ENCODE measurements around the gene RNF145. TPM values are rescaled to one million over a fixed set of nuclear protein-coding genes. Genes with fewer than 3 reads are reported as not detected.

The RNF145 gene
- total RNA-seq, 1 experiment from 2014 or later: 122 TPM

DNA sequence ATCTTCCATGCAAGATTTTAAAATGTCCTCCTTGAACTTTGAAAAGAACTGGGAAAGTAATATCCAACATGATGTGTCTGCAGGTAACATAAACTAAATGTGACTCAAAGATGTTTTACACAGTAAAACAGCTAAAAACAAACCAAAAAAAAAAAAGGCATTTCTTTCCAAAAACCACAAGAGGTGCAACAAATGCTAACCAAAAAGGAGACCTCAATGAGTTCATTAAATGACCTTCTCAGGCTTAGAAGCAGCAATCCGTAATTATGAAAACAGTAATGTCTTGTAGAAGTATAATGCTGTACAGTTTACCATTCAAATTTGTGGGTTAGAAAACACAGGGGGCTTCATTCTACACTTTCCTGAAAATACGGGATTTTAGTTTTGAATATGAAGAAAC, 2.5 kb downstream of the RNF145 start:
- Mint-ChIP-seq H3K4me3 (ENCODE audit: unreplicated experiment) (peak overlapping the region; percentile 97), H3K36me3 (ENCODE audit: insufficient read depth, unreplicated experiment) (peaks cover 70% of the 10 kb centered on the region), H3K27me3 (ENCODE audit: insufficient read depth, unreplicated experiment) (no peaks in the 10 kb centered on the region), H3K9me3 (ENCODE audit: unreplicated experiment) (no peaks in the 10 kb centered on the region), H3K4me1 (ENCODE audit: insufficient read depth, unreplicated experiment) (peaks cover 44% of the 10 kb centered on the region), H3K27ac (ENCODE audit: low read depth, unreplicated experiment) (peak overlapping the region; percentile 99)
- ChIA-PET POLR2A (interaction anchor here (0.6 to 13.7 kb wide), 18 partner anchors 9 to 1123 kb away, joined by 3 to 650 read pairs (median 20); partner anchors contain the start of gene UBLCP1), CTCF (interaction anchor here (0.6 to 5.3 kb wide), 9 partner anchors 9 to 1139 kb away, joined by 3 to 24 read pairs (median 3); no protein-coding TSS in a partner anchor)
- no TSS peak for BruUV-seq (replicated peaks)
- TF ChIP-seq, protein P1, sequence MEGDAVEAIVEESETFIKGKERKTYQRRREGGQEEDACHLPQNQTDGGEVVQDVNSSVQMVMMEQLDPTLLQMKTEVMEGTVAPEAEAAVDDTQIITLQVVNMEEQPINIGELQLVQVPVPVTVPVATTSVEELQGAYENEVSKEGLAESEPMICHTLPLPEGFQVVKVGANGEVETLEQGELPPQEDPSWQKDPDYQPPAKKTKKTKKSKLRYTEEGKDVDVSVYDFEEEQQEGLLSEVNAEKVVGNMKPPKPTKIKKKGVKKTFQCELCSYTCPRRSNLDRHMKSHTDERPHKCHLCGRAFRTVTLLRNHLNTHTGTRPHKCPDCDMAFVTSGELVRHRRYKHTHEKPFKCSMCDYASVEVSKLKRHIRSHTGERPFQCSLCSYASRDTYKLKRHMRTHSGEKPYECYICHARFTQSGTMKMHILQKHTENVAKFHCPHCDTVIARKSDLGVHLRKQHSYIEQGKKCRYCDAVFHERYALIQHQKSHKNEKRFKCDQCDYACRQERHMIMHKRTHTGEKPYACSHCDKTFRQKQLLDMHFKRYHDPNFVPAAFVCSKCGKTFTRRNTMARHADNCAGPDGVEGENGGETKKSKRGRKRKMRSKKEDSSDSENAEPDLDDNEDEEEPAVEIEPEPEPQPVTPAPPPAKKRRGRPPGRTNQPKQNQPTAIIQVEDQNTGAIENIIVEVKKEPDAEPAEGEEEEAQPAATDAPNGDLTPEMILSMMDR (IDR thresholded peaks at IDR 0.05; ENCODE audit: unreplicated experiment): no peak
- intact Hi-C loops (cut with micrococcal nuclease): loop anchor here (1.0 kb wide), 2 partner anchors 28 to 51 kb away; no protein-coding TSS in a partner anchor
- DNase-seq (ENCODE audit: unreplicated experiment): no peak

DNA sequence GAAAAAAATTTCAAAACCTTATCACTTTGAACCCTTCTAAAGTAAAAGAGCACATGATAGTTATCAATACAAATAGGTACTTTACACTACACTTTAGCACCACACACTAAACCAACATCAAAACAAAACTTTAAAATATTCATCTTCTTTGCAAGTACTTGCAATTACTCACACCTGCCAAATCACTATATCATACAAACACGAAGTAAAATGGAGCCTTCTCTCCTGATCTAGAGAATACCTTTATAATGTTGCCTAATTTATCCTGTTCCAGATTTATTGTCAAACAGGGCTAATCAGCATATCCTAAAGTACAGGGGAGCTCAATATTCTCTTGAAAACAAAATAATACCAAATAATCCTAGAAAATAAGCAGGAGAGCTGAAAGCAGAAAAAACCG, 3.0 kb downstream of the RNF145 start:
- ChIA-PET POLR2A (interaction anchor here (0.7 to 13.7 kb wide), 17 partner anchors 8 to 135 kb away, joined by 3 to 650 read pairs (median 14); partner anchors contain the start of gene UBLCP1), CTCF (interaction anchor here (0.6 to 5.3 kb wide), 10 partner anchors 9 to 61 kb away, joined by 3 to 24 read pairs (median 3); no protein-coding TSS in a partner anchor)
- H3K9me3 Mint-ChIP-seq (ENCODE audit: unreplicated experiment): no peaks in the 10 kb centered on the region
- peaks cover 75% of the 10 kb centered on the region for H3K36me3 Mint-ChIP-seq (ENCODE audit: insufficient read depth, unreplicated experiment)
- H3K4me3 Mint-ChIP-seq (ENCODE audit: unreplicated experiment): peak overlapping the region; percentile 97
- intact Hi-C loops (cut with micrococcal nuclease): no loop called here
- H3K27me3 Mint-ChIP-seq (ENCODE audit: insufficient read depth, unreplicated experiment): no peaks in the 10 kb centered on the region
- peak overlapping the region; percentile 99 for H3K27ac Mint-ChIP-seq (ENCODE audit: low read depth, unreplicated experiment)
- TF ChIP-seq, protein P1 (IDR thresholded peaks at IDR 0.05; ENCODE audit: unreplicated experiment): no peak
- DNase-seq (ENCODE audit: unreplicated experiment): no peak
- BruUV-seq (replicated peaks): no TSS peak
- H3K4me1 Mint-ChIP-seq (ENCODE audit: insufficient read depth, unreplicated experiment): peaks cover 44% of the 10 kb centered on the region

DNA sequence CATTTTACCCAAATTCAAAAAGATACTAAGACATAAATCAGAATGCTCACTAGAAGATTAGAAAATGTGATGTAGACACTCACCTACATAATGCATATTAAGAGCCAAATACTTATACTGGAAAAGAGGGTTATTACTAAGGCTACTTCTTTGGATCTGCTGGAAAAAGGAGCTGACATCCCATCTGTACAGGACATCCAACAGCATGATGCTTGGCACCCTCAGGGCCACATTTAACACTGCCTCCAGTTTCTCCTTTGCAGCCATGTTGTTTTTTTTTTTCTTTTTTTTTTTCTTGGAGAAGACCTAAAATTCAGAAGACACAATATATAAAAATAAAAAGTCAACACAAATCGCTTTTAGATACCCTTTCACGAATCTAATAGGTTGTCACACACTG, 6.0 kb downstream of the RNF145 start:
- Mint-ChIP-seq H3K27ac (ENCODE audit: low read depth, unreplicated experiment) (peak overlapping the region; percentile 99), H3K36me3 (ENCODE audit: insufficient read depth, unreplicated experiment) (peaks cover 92% of the 10 kb centered on the region), H3K4me3 (ENCODE audit: unreplicated experiment) (peak overlapping the region; percentile 97), H3K9me3 (ENCODE audit: unreplicated experiment) (no peaks in the 10 kb centered on the region), H3K27me3 (ENCODE audit: insufficient read depth, unreplicated experiment) (no peaks in the 10 kb centered on the region), H3K4me1 (ENCODE audit: insufficient read depth, unreplicated experiment) (peaks cover 51% of the 10 kb centered on the region)
- POLR2A ChIA-PET: interaction anchor here (0.8 to 13.7 kb wide), 10 partner anchors 12 to 61 kb away, joined by 3 to 650 read pairs (median 13); no protein-coding TSS in a partner anchor
- CTCF ChIA-PET: interaction anchor here (0.6 to 5.3 kb wide), 3 partner anchors 46 to 1284 kb away, joined by 3 to 24 read pairs (median 5); no protein-coding TSS in a partner anchor
- intact Hi-C loops (cut with micrococcal nuclease): no loop called here
- no peak for DNase-seq (ENCODE audit: unreplicated experiment)
- BruUV-seq (replicated peaks): no TSS peak
- TF ChIP-seq, protein P1 (IDR thresholded peaks at IDR 0.05; ENCODE audit: unreplicated experiment): no peak

DNA sequence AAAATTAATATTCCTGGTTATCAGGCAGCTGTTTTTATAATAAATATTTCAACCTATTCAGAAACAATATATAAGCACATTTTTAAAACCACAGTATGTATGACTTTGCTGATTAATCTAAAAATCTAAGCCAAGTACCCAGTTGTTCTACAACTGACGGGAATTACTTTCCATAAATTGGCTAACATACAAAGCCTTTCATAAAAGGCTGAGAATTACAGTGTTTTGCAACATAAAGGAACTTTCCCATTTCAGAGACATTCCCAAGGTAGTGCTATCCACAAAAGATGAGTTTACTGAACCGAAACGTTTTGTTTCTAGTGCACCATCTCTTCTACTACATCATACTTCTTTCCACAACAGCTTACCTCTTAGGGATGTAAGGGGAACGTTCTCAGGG, 7.2 kb downstream of the RNF145 start:
- H3K9me3 Mint-ChIP-seq (ENCODE audit: unreplicated experiment): no peaks in the 10 kb centered on the region
- H3K4me1 Mint-ChIP-seq (ENCODE audit: insufficient read depth, unreplicated experiment): peaks cover 54% of the 10 kb centered on the region
- ChIA-PET POLR2A (interaction anchor here (0.8 to 13.7 kb wide), 11 partner anchors 8 to 80 kb away, joined by 3 to 650 read pairs (median 5); partner anchors contain the start of gene UBLCP1), CTCF (interaction anchor here (0.5 to 1.5 kb wide), 5 partner anchors 10 to 1389 kb away, joined by 3 to 7 read pairs (median 5); no protein-coding TSS in a partner anchor)
- H3K27me3 Mint-ChIP-seq (ENCODE audit: insufficient read depth, unreplicated experiment): no peaks in the 10 kb centered on the region
- no peak for DNase-seq (ENCODE audit: unreplicated experiment)
- peaks cover 92% of the 10 kb centered on the region for H3K36me3 Mint-ChIP-seq (ENCODE audit: insufficient read depth, unreplicated experiment)
- BruUV-seq (replicated peaks): no TSS peak
- H3K27ac Mint-ChIP-seq (ENCODE audit: low read depth, unreplicated experiment): peak overlapping the region; percentile 99
- intact Hi-C loops (cut with micrococcal nuclease): no loop called here
- peak overlapping the region; percentile 97 for H3K4me3 Mint-ChIP-seq (ENCODE audit: unreplicated experiment)
- TF ChIP-seq, protein P1 (IDR thresholded peaks at IDR 0.05; ENCODE audit: unreplicated experiment): no peak
